HG03521 (cell line): ENCODE measurements around the gene MYO19.

Experiments used
- ATAC-seq: cut with Tn5 transposase; IDR thresholded peaks from one replicate; pipeline ENCODE4 v1.9.1; 2021; ENCODE audit warnings: mild to moderate bottlenecking, moderate library complexity; ENCODE audit not compliant: unreplicated experiment

The MYO19 gene

GRCh38 chr17:36534840-36535668, at the start of gene MYO19, which contains the start of gene PIGW:
Gene MYO19 (minus strand): TSS chr17:36534868. CDS start chr17:36532538, 2,330 bp downstream.
Gene PIGW (plus strand): TSS chr17:36534987. CDS start chr17:36537102, 2,115 bp downstream.
- ATAC-seq: peak; percentile 79

GRCh38 chr17:36583787-36584186, 49.1 kb upstream of the MYO19 start:
- no peak for ATAC-seq

- ATAC-seq: no peak
These were observed 44.0 kb upstream of the MYO19 start for GRCh38 chr17:36578671-36579070.

GRCh38 chr17:36576793-36577192, 42.1 kb upstream of the MYO19 start:
- ATAC-seq: no peak

- no peak for ATAC-seq
These were observed 40.4 kb upstream of the MYO19 start for GRCh38 chr17:36575028-36575427.

- no peak for ATAC-seq
These were observed 31.4 kb upstream of the MYO19 start for GRCh38 chr17:36566081-36566480.

- ATAC-seq: no peak
These were observed 18.8 kb upstream of the MYO19 start for GRCh38 chr17:36553459-36553858.

- ATAC-seq: no peak
These were observed 16.1 kb upstream of the MYO19 start for GRCh38 chr17:36550491-36551417.

GRCh38 chr17:36547776-36548175, 13.1 kb upstream of the MYO19 start:
- ATAC-seq: no peak

GRCh38 chr17:36546418-36547093, 11.9 kb upstream of the MYO19 start:
- ATAC-seq: no peak

- peak; percentile 73 for ATAC-seq
These were observed 11.1 kb upstream of the MYO19 start for GRCh38 chr17:36545465-36546417.

- ATAC-seq: peak; percentile 35
These were observed 10.4 kb upstream of the MYO19 start for GRCh38 chr17:36545077-36545464.

- ATAC-seq: peak; percentile 45
These were observed 9.8 kb upstream of the MYO19 start, which contains the start of gene GGNBP2 for GRCh38 chr17:36544307-36545076. Gene GGNBP2 (plus strand): TSS chr17:36544919. CDS start chr17:36545725, 806 bp downstream.

- ATAC-seq: no peak
These were observed 9.3 kb upstream of the MYO19 start for GRCh38 chr17:36544044-36544306.

- ATAC-seq: no peak
These were observed 8.1 kb upstream of the MYO19 start for GRCh38 chr17:36542755-36543154.

- no peak for ATAC-seq
These were observed 6.0 kb upstream of the MYO19 start for GRCh38 chr17:36540696-36541095.

GRCh38 chr17:36535669-36536081, 1.0 kb upstream of the MYO19 start:
- ATAC-seq: peak; percentile 6

GRCh38 chr17:36533935-36534839, 481 bp downstream of the MYO19 start:
- peak; percentile 13 for ATAC-seq
